Thymus (tissue), 14 donors: ENCODE measurements around the gene RAF1. TPM values are rescaled to one million over a fixed set of nuclear protein-coding genes. Genes with fewer than 3 reads are reported as not detected.

Experiments
- DNase-seq, 9 donors: peaks; one replicate each; pipeline ENCODE4 v3.0.0-alpha.2; 2013; ENCODE audit warnings: low spot score in 9 of 9, low read depth in 6 of 9, missing footprints in 1 of 9
- H3K27ac ChIP-seq, 2 donors: one replicate each; pipeline ENCODE4 v1.5.1; 2013; ENCODE audit warnings: control low read depth in 1 of 2, low read depth in 1 of 2, low read length in 1 of 2, mild to moderate bottlenecking in 1 of 2, moderate library complexity in 1 of 2
- H3K27me3 ChIP-seq, 2 donors: one replicate each; pipeline ENCODE4 v1.5.1; 2013; ENCODE audit warnings: low read length in 1 of 2; ENCODE audit not compliant: control insufficient read depth in 2 of 2, insufficient read depth in 1 of 2
- H3K36me3 ChIP-seq, 2 donors: one replicate each; pipeline ENCODE4 v1.5.1; 2013; ENCODE audit warnings: low read length in 1 of 2, mild to moderate bottlenecking in 1 of 2, moderate library complexity in 1 of 2; ENCODE audit not compliant: control insufficient read depth in 2 of 2, insufficient read depth in 2 of 2
- H3K4me1 ChIP-seq, 2 donors: one replicate each; pipeline ENCODE4 v1.5.1; 2013; ENCODE audit warnings: low read length in 2 of 2; ENCODE audit not compliant: control insufficient read depth in 2 of 2, insufficient read depth in 2 of 2
- H3K4me3 ChIP-seq, 2 donors: one replicate each; pipeline ENCODE4 v1.5.1; 2013; ENCODE audit warnings: low read length in 2 of 2, control low read depth in 1 of 2, mild to moderate bottlenecking in 1 of 2
- H3K9me3 ChIP-seq, 2 donors: one replicate each; pipeline ENCODE4 v1.5.1; 2013; ENCODE audit warnings: low read length in 1 of 2, mild to moderate bottlenecking in 1 of 2; ENCODE audit not compliant: control insufficient read depth in 2 of 2, insufficient read depth in 1 of 2
- whole genome bisulfite sequencing: extraction: QIAGEN DNeasy Blood & Tissue Kit; methylation state at CpG from one replicate; pipeline ENCODE4 v1.1.7; 2013; 5-methylcytosine and 5-hydroxymethylcytosine counted together
- long read RNA-seq, 10 donors: transcript quantifications; one replicate each; lab custom pipeline, GENCODE V29; 2026
- polyA plus RNA-seq: library from polyadenylated mRNA; stranded (reverse); fragments of 200-250 nt; gene quantifications from one replicate; pipeline ENCODE4 v1.2.3, GENCODE V29; 2013
- total RNA-seq: library from RNA; stranded (reverse); fragments of 120-200 nt; gene quantifications from one replicate; pipeline ENCODE4 v1.2.4, GENCODE V29; 2013
- donor health status: healthy.

RAF1 gene
- total RNA-seq (68.1 TPM), polyA plus RNA-seq (59.9 TPM)
- long read RNA-seq, donor 1, partial matches to known transcripts, result 0 of 3 reads
- long read RNA-seq, donor 1, other reads (novel, unspliced or antisense), result 0 of 3 reads
- long read RNA-seq, donor 2, transcript RAF1-201 (17 exons, 3,300 nt), result major isoform, 7 of 32 reads
- long read RNA-seq, donor 2, partial matches to known transcripts, result 19 of 32 reads
- long read RNA-seq, donor 2, other reads (novel, unspliced or antisense), result 0 of 32 reads
- long read RNA-seq, donor 3, transcript RAF1-201 (17 exons, 3,300 nt), result major isoform, 12 of 19 reads
- long read RNA-seq, donor 3, partial matches to known transcripts, result 6 of 19 reads
- long read RNA-seq, donor 3, other reads (novel, unspliced or antisense), result 0 of 19 reads
- long read RNA-seq, donor 4, transcript RAF1-201 (17 exons, 3,300 nt), result major isoform, 6 of 7 reads
- long read RNA-seq, donor 4, partial matches to known transcripts, result 0 of 7 reads
- long read RNA-seq, donor 4, other reads (novel, unspliced or antisense), result 0 of 7 reads
- long read RNA-seq, donor 5, transcript RAF1-201 (17 exons, 3,300 nt), result major isoform, 7 of 8 reads
- long read RNA-seq, donor 5, partial matches to known transcripts, result 0 of 8 reads
- long read RNA-seq, donor 5, other reads (novel, unspliced or antisense), result 0 of 8 reads
- long read RNA-seq, donor 6, transcript RAF1-201 (17 exons, 3,300 nt), result major isoform, 7 of 9 reads
- long read RNA-seq, donor 6, partial matches to known transcripts, result 0 of 9 reads
- long read RNA-seq, donor 6, other reads (novel, unspliced or antisense), result 0 of 9 reads
- long read RNA-seq, donor 7, transcript RAF1-201 (17 exons, 3,300 nt), result major isoform, 6 of 13 reads
- long read RNA-seq, donor 7, partial matches to known transcripts, result 5 of 13 reads
- long read RNA-seq, donor 7, other reads (novel, unspliced or antisense), result 0 of 13 reads
- long read RNA-seq, donor 8, partial matches to known transcripts, result 0 of 1 reads
- long read RNA-seq, donor 8, other reads (novel, unspliced or antisense), result 0 of 1 reads
- long read RNA-seq, donor 9, partial matches to known transcripts, result 0 of 7 reads
- long read RNA-seq, donor 9, other reads (novel, unspliced or antisense), result 0 of 7 reads
- long read RNA-seq, donor 10, transcript RAF1-201 (17 exons, 3,300 nt), result major isoform, 10 of 21 reads
- long read RNA-seq, donor 10, partial matches to known transcripts, result 11 of 21 reads
- long read RNA-seq, donor 10, other reads (novel, unspliced or antisense), result 0 of 21 reads

GRCh38 chr3:12663936-12664908, at the start of gene RAF1:
TSS of gene RAF1 (minus strand) at chr3:12664117. CDS start at chr3:12618721, 45,396 bp downstream.
- H3K4me1 ChIP-seq, result peaks cover 12 to 13% of the 10 kb centered on the region in 2 donors
- DNase-seq, result peak; percentile 94 to 99 (median 98)

GRCh38 chr3:12710062-12710461, 46.1 kb upstream of the RAF1 start:
- no peaks in the 10 kb centered on the region for H3K27me3 ChIP-seq
- WGBS, result 93% methylated on average over 4 of the region's 4 CpGs
- H3K36me3 ChIP-seq, result no peaks in the 10 kb centered on the region
- no peak overlapping the region for H3K4me3 ChIP-seq
- no peak overlapping the region for H3K27ac ChIP-seq
- no peaks in the 10 kb centered on the region for H3K4me1 ChIP-seq
- no peaks in the 10 kb centered on the region for H3K9me3 ChIP-seq
- no peak for DNase-seq

More at GRCh38 chr3:12663936-12664908, at the start of gene RAF1:
- 1% methylated on average over 62 of the region's 62 CpGs for WGBS
- H3K27me3 ChIP-seq, result no peaks in the 10 kb centered on the region
- peak within 1 kb of the TSS; percentile 70 to 94 for H3K4me3 ChIP-seq
- no peaks in the 10 kb centered on the region for H3K36me3 ChIP-seq
- peak within 1 kb of the TSS; percentile 98 for H3K27ac ChIP-seq
- no peaks in the 10 kb centered on the region for H3K9me3 ChIP-seq

- Histone ChIP-seq H3K4me3 (no peak overlapping the region), H3K9me3 (no peaks in the 10 kb centered on the region), H3K36me3 (no peaks in the 10 kb centered on the region), H3K27me3 (no peaks in the 10 kb centered on the region), H3K27ac (no peak overlapping the region), H3K4me1 (no peaks in the 10 kb centered on the region)
- WGBS, result 90% methylated on average over 3 of the region's 3 CpGs
- no peak for DNase-seq
These were observed 45.4 kb upstream of the RAF1 start for GRCh38 chr3:12709334-12709733.

- DNase-seq, result no peak
These were observed 44.8 kb upstream of the RAF1 start for GRCh38 chr3:12708584-12709192.

GRCh38 chr3:12707449-12707848, 43.5 kb upstream of the RAF1 start:
- Histone ChIP-seq H3K9me3 (no peaks in the 10 kb centered on the region), H3K27me3 (no peaks in the 10 kb centered on the region), H3K36me3 (no peaks in the 10 kb centered on the region), H3K4me1 (no peaks in the 10 kb centered on the region), H3K4me3 (no peak overlapping the region), H3K27ac (no peak overlapping the region)
- WGBS, result 94% methylated on average over 2 of the region's 2 CpGs
- no peak for DNase-seq

More at GRCh38 chr3:12708584-12709192, 44.8 kb upstream of the RAF1 start:
- no peak overlapping the region for H3K4me3 ChIP-seq
- no peaks in the 10 kb centered on the region for H3K9me3 ChIP-seq
- no peaks in the 10 kb centered on the region for H3K36me3 ChIP-seq
- no peaks in the 10 kb centered on the region for H3K27me3 ChIP-seq
- 87% methylated on average over 6 of the region's 6 CpGs for WGBS
- no peak overlapping the region for H3K27ac ChIP-seq
- no peaks in the 10 kb centered on the region for H3K4me1 ChIP-seq

- DNase-seq, result peak; percentile 6 to 76 (median 41)
These were observed 42.8 kb upstream of the RAF1 start for GRCh38 chr3:12706504-12707253.

GRCh38 chr3:12705981-12706380, 42.1 kb upstream of the RAF1 start:
- 89% methylated on average over 1 of the region's 1 CpG for WGBS
- no peak overlapping the region for H3K27ac ChIP-seq
- no peaks in the 10 kb centered on the region for H3K4me1 ChIP-seq
- H3K36me3 ChIP-seq, result no peaks in the 10 kb centered on the region
- no peaks in the 10 kb centered on the region for H3K27me3 ChIP-seq
- no peaks in the 10 kb centered on the region for H3K9me3 ChIP-seq
- DNase-seq, result no peak
- no peak overlapping the region for H3K4me3 ChIP-seq

More at GRCh38 chr3:12706504-12707253, 42.8 kb upstream of the RAF1 start:
- H3K4me1 ChIP-seq, result no peaks in the 10 kb centered on the region
- no peaks in the 10 kb centered on the region for H3K9me3 ChIP-seq
- H3K27me3 ChIP-seq, result no peaks in the 10 kb centered on the region
- H3K27ac ChIP-seq, result no peak overlapping the region
- no peaks in the 10 kb centered on the region for H3K36me3 ChIP-seq
- H3K4me3 ChIP-seq, result no peak overlapping the region
- WGBS, result 90% methylated on average over 2 of the region's 2 CpGs
